OCI-M2 (cell line): ENCODE data around the gene PCLO.
"Not testable (repeated sequence)": the region's sequence is repeated elsewhere in the genome, so short reads cannot be mapped to it uniquely, and the experiment has no call there.

Experiments
- DNase-seq: peaks from one replicate; lab custom pipeline; 2025; ENCODE audit not compliant: unreplicated experiment; lab: John Stamatoyannopoulos, UW

PCLO gene

DNA sequence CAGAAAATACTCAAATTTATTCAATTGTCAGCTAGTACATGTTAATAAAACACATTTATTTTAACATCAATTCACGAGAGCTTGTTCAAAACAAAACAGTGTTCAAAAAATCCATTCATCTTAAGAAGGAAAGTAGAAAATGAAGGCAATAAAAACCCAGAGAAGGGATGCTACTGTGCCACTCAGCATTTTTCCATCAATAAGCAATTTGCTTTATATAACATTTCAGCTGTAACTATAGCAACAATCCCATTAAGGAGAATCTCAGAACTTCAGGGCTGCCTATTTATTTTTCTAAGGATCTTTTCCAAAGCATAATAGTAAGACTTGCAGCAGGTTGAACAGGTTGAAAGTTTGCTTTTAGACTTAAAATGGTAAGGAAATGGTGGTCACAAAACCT is 190.5 kb downstream of the PCLO start:
- no peak for DNase-seq

DNA sequence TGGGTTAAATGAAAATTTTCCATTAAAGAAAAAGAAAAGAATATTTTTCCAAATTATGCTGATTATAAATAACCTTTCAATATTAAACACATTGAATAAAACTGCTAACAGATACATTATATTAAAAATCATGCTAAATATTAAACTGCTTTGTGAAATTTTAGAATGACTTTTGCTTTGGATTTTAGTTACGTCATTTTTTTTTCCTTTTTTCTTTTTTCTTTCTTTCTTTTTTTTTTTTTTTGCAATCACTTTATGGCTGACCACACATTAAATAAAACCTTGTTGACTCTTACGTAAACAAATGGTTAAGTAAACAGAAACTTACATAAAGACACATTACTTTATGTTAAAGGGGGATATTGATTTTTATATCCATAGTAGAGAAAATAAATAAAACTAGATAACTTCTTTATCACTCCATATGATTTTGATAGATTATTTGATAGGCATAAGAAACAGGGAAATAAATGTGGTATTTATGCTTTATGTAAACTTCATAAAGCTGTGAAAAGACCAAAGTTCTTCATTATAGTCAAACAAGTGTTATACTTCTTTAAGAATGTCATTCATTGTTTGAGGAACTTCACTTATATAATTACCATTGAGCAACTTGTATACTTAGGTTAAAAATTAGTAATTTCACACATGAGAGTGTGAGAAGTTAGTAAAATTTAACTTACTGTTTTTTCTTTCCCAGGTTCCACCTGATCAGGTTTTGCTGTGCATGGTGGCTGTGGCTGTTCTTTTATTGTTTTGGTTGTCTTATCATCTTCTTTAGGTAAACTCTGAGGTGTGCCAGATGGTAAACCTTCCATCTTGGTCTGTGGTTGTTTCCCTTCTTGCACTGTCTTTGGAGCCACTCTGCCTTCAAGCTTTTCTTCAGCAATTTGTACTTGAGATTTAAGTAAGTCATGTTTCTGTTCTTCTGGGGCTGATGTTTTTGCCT is 197.3 kb downstream of the PCLO start:
- no peak for DNase-seq

DNA sequence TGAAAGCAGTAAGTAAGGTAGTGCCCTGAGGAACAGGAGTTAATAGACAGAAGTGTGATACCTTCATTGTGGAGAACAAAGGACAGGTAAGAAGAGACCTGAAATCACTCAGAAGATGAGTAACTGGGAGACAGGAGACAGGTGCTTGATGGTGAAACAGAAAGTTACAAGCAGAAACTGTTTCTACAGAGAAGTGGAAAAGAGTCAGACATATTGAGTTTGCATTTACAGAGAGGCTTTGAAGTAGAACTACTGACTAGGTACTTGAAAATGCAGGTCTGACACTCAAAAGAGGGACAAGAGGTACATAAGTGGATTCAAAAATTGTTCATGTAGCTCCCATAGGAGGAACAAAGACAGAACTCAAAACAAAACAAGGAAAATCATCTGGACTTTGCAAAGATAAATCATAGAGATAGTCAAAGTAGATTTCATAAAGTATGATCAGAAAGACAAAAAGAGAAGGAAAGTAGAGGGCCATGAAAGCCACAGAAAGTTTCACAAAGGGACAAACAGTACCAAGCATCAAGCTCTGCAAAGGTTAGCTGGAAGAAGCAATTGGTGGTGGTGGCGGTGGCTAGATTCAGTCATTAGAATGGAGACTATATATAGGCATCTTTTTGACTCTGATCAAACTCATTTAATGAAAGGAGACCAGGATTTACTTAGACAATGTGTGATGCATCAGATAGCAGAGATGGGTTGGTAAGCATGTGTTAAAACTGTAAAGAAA is 198.4 kb downstream of the PCLO start:
- DNase-seq, result no peak

DNA sequence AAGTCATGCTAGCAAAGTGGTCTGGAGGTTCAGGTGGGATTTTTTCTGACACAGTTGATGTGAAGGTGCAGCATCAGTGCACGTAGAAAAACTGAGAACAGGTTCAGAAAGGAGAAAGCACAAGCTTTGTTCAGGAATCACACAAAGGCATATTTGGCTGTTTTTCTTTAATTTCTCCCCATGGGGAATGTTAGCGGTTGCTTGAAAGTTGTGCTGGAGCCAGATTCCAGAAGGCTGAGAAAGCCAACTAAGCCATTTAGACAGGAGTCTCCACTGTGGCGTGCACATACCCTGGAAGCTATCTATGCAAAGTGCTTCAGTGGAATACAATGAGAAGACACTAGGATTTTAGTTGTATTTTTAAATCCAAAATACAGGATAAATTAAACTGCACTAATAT is 201.4 kb downstream of the PCLO start:
- DNase-seq, result no peak

DNA sequence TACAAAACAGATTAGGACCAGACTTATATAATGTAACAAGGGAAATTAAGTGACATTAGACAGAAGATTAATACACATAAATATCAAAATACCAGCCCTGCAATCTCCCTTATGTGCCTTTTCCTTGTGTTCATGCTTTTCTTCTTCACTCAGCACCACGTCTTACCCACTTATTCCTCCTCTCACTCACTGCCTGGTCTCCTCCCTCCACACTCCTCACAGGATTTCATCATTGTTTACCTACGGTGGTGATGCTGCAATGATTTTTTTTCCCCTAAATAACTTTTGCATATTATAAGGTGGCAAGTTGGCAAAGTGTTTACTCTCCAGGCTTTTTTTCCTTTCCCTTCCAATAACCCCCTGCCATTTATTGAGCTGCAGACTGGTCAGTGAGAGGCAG is 203.2 kb downstream of the PCLO start:
- DNase-seq, result no peak

DNA sequence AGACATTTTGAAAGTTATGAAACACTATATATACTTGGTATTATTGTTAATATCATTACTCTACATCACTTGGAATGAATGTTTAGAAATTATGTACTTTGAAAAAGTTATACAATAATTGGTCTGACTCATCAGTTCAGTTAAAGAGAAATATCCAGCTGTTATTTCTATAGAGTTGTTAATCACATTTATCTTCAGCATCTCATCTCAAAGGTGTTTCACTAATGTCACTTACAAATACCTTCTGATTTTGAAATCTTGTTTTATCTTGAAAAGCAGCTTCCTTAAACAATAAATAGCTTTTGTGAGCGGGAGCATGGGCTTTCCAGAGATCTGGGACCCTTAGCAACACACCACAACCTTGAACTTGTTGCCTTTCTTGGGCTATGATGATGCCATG is 205.2 kb downstream of the PCLO start:
- DNase-seq, result no peak

DNA sequence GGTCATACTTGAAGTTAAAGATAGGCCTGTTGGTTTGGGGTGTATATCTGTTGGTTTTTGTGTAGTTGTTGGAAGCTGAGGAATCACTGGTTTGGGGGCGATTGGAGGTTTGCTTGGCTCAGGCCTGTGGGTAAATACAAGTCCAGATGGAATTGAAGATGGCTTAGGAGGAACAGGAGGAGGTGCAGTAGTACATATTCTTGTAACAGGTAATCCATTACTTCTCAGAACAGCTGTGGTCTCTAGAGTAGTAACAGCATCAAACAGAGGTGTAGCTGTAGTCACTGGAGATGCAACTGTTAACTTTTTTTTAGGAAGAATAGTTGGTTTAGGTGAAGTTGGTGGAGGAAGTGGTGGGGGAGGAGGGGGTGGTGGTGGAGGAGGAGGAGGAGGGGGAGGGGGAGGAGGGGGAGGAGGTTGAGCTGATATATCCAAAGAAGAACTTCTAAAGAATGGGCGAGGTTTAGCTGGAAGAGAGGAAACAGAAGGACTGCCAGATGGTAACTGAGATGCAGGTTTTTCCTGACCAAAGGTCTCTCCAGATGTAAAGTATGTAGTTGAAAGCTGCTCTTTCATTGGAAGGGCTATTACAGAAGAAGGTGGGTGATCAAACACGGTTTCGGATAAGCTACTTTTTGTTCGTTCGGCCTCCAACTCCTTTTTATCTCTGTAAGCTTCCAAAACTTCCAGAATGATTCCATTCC is 209.2 kb downstream of the PCLO start:
- no peak for DNase-seq

DNA sequence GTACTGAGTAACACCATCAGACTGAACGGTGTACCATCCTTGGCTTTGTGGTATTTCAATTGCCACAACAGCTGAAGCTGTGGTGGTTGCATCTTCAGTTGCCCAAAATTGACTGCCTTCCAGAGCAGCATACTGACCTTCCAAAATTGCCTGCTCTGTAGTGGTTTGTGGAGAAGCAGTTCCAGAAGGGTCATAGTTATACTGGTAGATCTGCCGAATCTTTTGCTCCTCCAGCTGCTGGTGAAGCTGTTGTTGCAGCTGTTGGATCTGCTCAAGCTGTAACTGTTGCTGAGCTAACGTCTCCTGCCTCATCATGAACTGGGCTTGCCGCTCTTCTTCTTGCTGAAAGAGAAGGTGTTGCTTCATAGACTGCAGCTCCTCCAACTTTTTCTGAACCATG is 212.2 kb downstream of the PCLO start:
- no peak for DNase-seq

DNA sequence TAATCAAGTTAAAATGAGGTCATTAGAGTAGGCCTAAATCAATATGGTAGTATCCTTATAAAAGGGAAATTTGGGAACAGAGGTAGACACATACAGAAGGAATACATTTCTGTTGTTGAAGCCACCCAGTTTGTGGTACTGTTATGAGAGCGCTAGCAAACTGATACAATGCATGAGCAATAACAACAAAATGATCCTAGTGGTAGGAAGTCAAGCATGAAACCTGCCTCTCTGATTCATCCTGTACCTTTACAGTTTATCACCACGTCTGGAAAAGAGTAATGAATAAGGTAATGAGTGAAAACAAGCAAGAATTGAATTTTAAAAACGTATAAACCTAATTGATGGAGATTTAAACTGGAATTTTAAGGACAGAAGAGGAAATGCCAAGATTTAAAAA is 217.2 kb downstream of the PCLO start:
- DNase-seq, result no peak

DNA sequence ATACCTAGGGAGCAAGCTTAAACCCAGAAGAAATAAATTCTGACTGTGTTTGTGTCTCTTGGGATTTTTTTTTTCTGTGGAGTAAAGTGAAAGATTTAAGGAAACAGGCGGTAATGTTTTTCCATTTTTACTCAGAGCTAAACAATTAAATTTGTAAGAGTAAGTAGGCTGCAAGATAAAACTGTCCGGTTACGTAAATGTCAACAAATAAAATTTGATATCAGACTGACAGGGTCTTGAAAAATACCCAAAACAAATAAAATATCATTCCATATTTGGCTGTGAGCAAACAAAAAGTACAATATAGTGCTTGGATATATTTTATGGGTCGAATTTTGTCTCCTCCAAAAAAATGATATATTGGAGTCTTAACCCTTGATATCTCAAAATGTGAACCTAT is 217.6 kb downstream of the PCLO start:
- DNase-seq, result no peak

DNA sequence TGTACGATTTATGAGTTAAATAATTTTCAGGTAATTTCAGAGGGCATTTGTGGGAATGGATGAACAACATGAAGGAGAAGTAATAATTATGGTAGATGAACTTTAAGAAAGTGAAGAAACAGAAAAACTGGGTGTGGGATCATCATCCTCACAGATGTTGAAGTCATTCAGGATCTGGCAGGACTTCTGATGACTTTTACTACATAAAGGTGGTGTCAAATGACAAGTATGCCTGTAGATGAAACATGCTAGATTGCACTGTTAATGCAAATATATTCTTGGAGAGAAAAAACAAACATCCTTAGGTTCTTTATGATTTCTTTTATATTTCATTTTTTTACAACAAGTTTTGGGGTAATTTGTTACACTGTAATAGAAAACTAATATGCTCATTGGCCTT is 230.2 kb downstream of the PCLO start:
- DNase-seq, result no peak

DNA sequence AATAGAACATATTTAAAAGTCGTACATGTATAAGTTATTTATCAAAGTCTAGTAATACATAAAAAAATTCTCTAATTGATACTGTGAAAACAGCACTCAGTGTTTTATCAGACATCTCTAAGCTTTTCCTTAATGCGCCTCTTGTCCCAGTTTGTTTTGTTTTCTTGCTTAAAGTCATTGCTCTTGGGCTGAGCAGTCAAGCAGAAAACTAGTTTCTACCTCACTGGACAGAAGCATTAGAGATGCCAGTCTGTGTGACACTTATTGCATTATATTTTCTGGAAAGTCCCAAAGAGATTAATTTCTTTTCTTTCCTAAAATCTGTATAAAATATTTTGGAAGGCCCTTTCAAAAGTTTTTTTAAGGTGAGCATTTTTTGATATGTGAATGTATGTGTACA is 236.2 kb downstream of the PCLO start:
- no peak for DNase-seq

DNA sequence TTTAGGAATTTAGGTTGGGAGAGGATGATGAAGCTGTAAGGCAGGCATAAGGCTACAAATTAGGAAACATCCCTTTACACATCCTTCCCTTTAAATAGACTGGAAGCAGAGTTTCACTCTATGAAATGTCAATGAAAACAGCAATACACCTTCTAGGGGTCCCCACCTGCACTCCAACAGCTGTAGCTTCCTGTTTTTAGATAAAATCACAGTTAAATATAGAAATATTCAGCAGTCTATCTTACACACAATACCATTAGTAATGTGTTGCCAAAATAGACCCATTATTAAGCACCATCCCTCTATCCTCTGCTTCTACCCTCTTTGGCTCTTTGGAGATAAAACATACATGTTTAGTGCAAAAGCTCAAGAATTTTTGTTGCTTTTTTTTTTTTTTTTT is 237.4 kb downstream of the PCLO start:
- no peak for DNase-seq

DNA sequence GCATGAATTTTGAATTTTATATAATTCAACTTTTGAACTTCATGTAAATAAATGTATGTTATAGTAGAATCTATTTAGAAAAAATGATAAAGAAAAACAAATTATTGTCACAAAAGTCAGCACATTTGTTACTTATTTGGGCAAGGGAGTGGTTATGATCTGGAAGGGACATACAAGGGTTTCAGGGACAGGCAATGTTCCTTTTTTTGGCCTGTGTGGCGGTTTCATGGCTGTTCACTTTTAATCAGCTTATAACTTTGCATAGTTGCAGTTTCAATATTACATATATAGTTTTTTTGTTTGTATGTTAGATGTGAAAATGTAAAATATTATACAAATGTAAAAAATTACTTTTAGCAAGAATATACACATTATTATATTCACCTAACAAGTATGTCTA is 256.2 kb downstream of the PCLO start:
- DNase-seq, result no peak

DNA sequence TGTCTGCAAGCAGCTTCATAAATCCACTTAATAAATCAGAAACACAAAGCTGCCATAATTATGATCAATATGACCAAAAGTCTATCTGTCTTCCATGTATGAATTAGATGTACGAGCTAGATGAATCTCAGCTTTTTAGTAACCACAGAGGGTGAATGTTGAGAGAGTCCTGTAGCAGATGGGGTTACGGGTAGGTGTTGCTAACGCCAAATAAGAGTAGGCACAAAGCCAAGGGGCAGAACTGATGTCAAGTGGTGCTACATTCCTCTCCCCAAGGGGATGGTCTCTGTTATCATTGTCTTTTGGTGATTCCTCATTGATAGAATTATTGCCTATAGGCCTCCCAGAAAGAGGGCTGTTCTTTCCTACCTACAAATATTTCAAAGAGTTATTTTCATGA is 257.8 kb downstream of the PCLO start:
- DNase-seq, result no peak

DNA sequence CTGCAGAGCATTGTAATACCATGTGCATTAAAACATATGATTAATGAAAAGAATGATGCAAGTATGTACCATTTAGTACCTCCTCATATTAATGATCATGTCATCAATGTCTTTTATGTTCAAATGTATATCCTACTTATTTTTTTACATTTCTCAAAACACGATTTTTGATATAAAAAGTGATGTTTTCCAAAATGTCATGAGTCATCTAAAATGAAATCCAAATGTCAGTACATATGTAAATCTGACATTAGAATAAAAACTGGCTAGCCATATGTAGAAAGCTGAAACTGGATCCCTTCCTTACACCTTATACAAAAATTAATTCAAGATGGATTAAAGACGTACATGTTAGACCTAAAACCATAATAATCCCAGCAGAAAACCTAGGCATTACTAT is 261.6 kb downstream of the PCLO start:
- DNase-seq, result not testable (repeated sequence)

DNA sequence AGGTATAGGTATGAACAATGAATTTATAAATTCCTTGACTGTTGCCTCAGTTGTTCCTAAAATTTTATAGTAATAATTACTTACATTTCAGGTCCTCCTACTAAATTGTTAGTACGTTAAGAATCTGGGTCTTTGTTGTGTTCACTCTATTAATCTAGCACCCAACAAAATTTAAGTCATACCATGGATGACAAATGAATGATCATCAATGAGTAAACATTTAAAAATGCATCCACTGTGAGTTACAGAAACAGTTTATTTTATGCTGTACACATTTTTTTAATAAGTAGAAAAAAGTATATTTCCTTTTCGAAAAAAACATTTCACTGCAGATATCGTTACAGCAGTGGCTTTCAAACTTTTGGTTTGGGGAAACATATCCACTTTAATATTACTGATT is 265.2 kb downstream of the PCLO start:
- no peak for DNase-seq

DNA sequence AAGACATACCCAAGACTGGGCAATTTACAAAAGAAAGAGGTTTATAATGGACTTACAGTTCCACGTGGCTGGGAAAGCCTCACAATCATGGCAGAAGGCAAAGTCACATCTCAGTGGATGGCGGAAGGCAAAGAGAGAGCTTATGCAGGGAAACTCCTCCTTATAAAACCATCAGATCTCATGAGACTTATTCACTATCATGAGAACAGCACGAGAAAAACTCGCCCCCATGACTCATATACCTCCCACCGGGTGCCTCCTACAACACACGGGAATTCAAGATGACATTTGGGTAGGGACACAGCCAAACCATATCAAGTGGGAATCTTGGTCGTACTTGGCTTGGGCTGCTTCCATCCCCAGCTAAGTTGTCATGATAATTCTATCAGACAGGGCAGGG is 268.3 kb downstream of the PCLO start:
- not testable (repeated sequence) for DNase-seq

DNA sequence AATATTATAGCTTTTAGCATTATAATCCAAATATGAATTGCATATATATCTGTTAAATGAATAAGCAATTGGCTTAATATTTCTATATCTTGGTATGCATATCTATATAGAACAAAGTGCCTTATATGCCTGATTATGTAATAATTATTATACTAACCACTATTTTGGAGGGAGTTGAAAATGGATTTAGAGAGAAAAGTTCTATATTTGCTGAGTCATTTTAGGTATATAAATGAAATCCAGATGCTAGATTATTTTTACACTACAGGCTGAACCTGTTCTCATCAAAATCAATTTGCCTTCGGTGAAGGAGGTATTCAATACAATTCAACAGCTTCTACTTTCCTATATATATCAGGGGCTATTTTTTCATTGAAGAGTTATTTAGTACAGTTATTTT is 276.4 kb downstream of the PCLO start:
- no peak for DNase-seq

DNA sequence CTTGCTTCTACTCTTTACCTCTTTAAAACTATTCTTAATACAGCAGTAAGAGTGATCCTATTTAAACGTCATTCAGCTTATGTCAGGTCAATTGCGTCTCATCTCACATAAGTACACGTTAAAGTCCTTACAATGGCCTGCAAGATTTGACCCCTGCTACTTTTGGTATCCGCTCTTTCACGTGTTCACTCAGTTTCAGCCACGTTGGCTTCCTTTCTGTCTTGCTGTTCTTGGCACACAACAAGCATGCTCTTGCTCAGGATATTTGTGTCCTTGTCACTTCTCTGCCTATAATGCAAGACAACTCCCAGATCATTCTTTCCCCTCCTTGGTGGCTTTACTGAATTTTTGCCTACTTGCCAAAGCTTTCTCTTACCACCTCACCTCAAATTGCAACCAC is 296.8 kb downstream of the PCLO start:
- DNase-seq, result no peak

DNA sequence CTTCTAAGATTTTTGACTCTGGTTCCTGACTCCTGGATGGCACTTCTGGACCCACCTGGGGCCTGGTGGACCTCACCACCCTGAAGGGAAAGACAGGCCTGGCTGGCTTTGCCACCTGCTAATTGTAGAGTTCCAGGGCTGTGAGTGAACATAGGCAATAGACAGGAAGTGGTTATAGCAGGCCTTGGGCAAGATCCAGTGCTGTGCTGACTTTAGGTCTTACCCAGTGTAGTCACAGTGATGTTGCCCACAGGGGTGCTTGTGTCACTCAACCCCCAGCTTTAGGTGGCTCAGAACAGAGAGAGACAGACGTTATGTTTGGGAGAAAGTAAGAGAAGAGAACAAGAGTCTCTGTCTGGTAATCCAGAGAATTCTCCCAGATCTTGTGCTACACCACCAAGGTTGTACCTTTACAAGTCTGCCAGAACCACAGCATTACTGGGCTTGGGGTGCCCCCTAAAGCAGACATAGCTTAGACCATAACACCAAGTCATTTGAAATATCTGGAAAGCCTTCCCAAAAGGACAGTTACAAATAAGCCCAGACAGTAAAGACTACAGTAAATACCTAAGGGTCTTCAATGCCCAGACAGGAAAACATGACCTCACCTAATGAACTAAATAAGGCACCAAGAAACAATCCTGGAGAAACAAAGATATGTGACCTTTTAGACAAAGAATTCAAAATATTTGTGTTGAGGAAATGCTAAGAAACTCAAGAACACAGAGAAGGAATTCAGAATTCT is 303.4 kb downstream of the PCLO start:
- DNase-seq, result no peak
